DLD1 (cell line): Measurements from ENCODE around the gene TBC1D2.

Experiments used
- in situ Hi-C: cut with HindIII; loops from 2 replicates; pipeline ENCODE4 v1.10.0; 2017; ENCODE audit warnings: low sequenced_read_pairs

The TBC1D2 gene

GRCh38 chr9:98220911-98221310 lies 34.5 kb downstream of the TBC1D2 start:
- in situ Hi-C loops: no loop called here

GRCh38 chr9:98219794-98220370 lies 35.6 kb downstream of the TBC1D2 start:
- in situ Hi-C loops: no loop called here

- in situ Hi-C loops: no loop called here
Measured at GRCh38 chr9:98219364-98219716, 36.1 kb downstream of the TBC1D2 start.

- in situ Hi-C loops: no loop called here
Measured at GRCh38 chr9:98218562-98219363, 36.7 kb downstream of the TBC1D2 start.

- in situ Hi-C loops: no loop called here
Measured at GRCh38 chr9:98217255-98217654, 38.2 kb downstream of the TBC1D2 start.

GRCh38 chr9:98216391-98216790 lies 39.1 kb downstream of the TBC1D2 start:
- in situ Hi-C loops: no loop called here

- in situ Hi-C loops: no loop called here
Measured at GRCh38 chr9:98215821-98216220, 39.6 kb downstream of the TBC1D2 start.

- in situ Hi-C loops: no loop called here
Measured at GRCh38 chr9:98215271-98215670, 40.2 kb downstream of the TBC1D2 start.

GRCh38 chr9:98214811-98215210 lies 40.6 kb downstream of the TBC1D2 start:
- in situ Hi-C loops: no loop called here

- in situ Hi-C loops: no loop called here
Measured at GRCh38 chr9:98211260-98211659, 44.2 kb downstream of the TBC1D2 start.

GRCh38 chr9:98210435-98210834 lies 45.0 kb downstream of the TBC1D2 start:
- in situ Hi-C loops: no loop called here

- in situ Hi-C loops: no loop called here
Measured at GRCh38 chr9:98209530-98209929, 45.9 kb downstream of the TBC1D2 start.

- in situ Hi-C loops: no loop called here
Measured at GRCh38 chr9:98208635-98209034, 46.8 kb downstream of the TBC1D2 start.

GRCh38 chr9:98207606-98208005 lies 47.8 kb downstream of the TBC1D2 start:
- in situ Hi-C loops: no loop called here

GRCh38 chr9:98206754-98207153 lies 48.7 kb downstream of the TBC1D2 start:
- in situ Hi-C loops: no loop called here

- in situ Hi-C loops: no loop called here
Measured at GRCh38 chr9:98204692-98205091, 50.8 kb downstream of the TBC1D2 start.

- in situ Hi-C loops: no loop called here
Measured at GRCh38 chr9:98203153-98203552, 52.3 kb downstream of the TBC1D2 start.

GRCh38 chr9:98202252-98202651 lies 53.2 kb downstream of the TBC1D2 start:
- in situ Hi-C loops: no loop called here

- in situ Hi-C loops: no loop called here
Measured at GRCh38 chr9:98201749-98202148, 53.7 kb downstream of the TBC1D2 start.

GRCh38 chr9:98201102-98201501 lies 54.3 kb downstream of the TBC1D2 start:
- in situ Hi-C loops: no loop called here

GRCh38 chr9:98199388-98200033 lies 55.9 kb downstream of the TBC1D2 start:
- in situ Hi-C loops: no loop called here

- in situ Hi-C loops: no loop called here
Measured at GRCh38 chr9:98195671-98196070, 59.8 kb downstream of the TBC1D2 start.
